Measurements from ENCODE around the gene EXOG. TPM values are rescaled to one million over a fixed set of nuclear protein-coding genes. Genes with fewer than 3 reads are reported as not detected.

EXOG gene
- total RNA-seq, 3 donors from 2014 or later: 7.1 to 13.0 (median 8.7) TPM

GRCh38 chr3:38554127-38554827 is 58.1 kb downstream of the EXOG start:
- Histone ChIP-seq H3K4me1 (ENCODE audit: low read depth) (no peaks in the 10 kb centered on the region), H3K9me3 (no peaks in the 10 kb centered on the region), H3K4me3 (no peak overlapping the region), H3K36me3 (ENCODE audit: low read depth) (no peaks in the 10 kb centered on the region)
- no peak for DNase-seq
- TF ChIP-seq CTCF (IDR thresholded peaks at IDR 0.05): no peak
- intact Hi-C loops (cut with DNase I, micrococcal nuclease): no loop called here
- no peak for ATAC-seq

- Histone ChIP-seq H3K9me3 (no peaks in the 10 kb centered on the region), H3K36me3 (ENCODE audit: low read depth) (no peaks in the 10 kb centered on the region), H3K4me1 (ENCODE audit: low read depth) (no peaks in the 10 kb centered on the region), H3K4me3 (no peak overlapping the region)
- intact Hi-C loops (cut with DNase I, micrococcal nuclease): no loop called here
- ATAC-seq (no peak), DNase-seq (no peak)
- TF ChIP-seq CTCF (IDR thresholded peaks at IDR 0.05): no peak
These were observed 59.2 kb downstream of the EXOG start for GRCh38 chr3:38555149-38555840.

GRCh38 chr3:38555926-38556325 is 59.8 kb downstream of the EXOG start:
- H3K4me3 ChIP-seq: no peak overlapping the region
- intact Hi-C loops (cut with DNase I, micrococcal nuclease): no loop called here
- no peak for TF ChIP-seq CTCF (IDR thresholded peaks at IDR 0.05)

GRCh38 chr3:38556640-38557358 is 60.7 kb downstream of the EXOG start:
- Histone ChIP-seq H3K4me1 (ENCODE audit: low read depth) (no peaks in the 10 kb centered on the region), H3K9me3 (no peaks in the 10 kb centered on the region), H3K36me3 (ENCODE audit: low read depth) (no peaks in the 10 kb centered on the region), H3K4me3 (no peak overlapping the region)
- no peak for ATAC-seq
- intact Hi-C loops (cut with DNase I, micrococcal nuclease): no loop called here
- TF ChIP-seq CTCF (IDR thresholded peaks at IDR 0.05): no peak
- DNase-seq: no peak

More at GRCh38 chr3:38555926-38556325, 59.8 kb downstream of the EXOG start:
- ATAC-seq: no peak
- DNase-seq: no peak
- Histone ChIP-seq H3K36me3 (ENCODE audit: low read depth) (no peaks in the 10 kb centered on the region), H3K4me1 (ENCODE audit: low read depth) (no peaks in the 10 kb centered on the region), H3K9me3 (no peaks in the 10 kb centered on the region)

GRCh38 chr3:38558864-38559263 is 62.7 kb downstream of the EXOG start:
- Histone ChIP-seq H3K9me3 (no peaks in the 10 kb centered on the region), H3K4me1 (ENCODE audit: low read depth) (no peaks in the 10 kb centered on the region), H3K36me3 (ENCODE audit: low read depth) (no peaks in the 10 kb centered on the region), H3K4me3 (no peak overlapping the region)
- intact Hi-C loops (cut with DNase I, micrococcal nuclease): no loop called here
- no peak for TF ChIP-seq CTCF (IDR thresholded peaks at IDR 0.05)
- ATAC-seq: no peak
- no peak for DNase-seq

Data from mucosa of descending colon (tissue), 3 donors.